Hepatocyte (in vitro differentiated cells): ENCODE results near the gene EXOSC7. TPM values are rescaled to one million over a fixed set of nuclear protein-coding genes. Genes with fewer than 3 reads are reported as not detected.
A peak's percentile ranks its signal among the peaks of the same experiment; 100 is the strongest.

Source experiments
- DNase-seq: peaks from one replicate; pipeline ENCODE4 v3.0.0-alpha.2; 2016; ENCODE audit warnings: low spot score
- H2AFZ ChIP-seq: fragments of 200-600 bp; sonication (generic); 2 replicates; pipeline ENCODE4 v1.6.0; 2016; ENCODE audit warnings: antibody characterized with exemption, mild to moderate bottlenecking
- H3K27ac ChIP-seq: fragments of 200-600 bp; sonication (generic); 2 replicates; pipeline ENCODE4 v1.5.1; 2016; ENCODE audit warnings: mild to moderate bottlenecking
- H3K27me3 ChIP-seq: fragments of 200-600 bp; sonication (generic); 2 replicates; pipeline ENCODE4 v1.6.1; 2016
- H3K36me3 ChIP-seq: fragments of 200-600 bp; sonication (generic); replicated peaks from 2 replicates; pipeline ENCODE4 v1.5.1; 2016; ENCODE audit warnings: low read depth; ENCODE audit not compliant: insufficient read depth
- H3K4me1 ChIP-seq: fragments of 200-600 bp; sonication (generic); 2 replicates; pipeline ENCODE4 v1.5.1; 2016; ENCODE audit warnings: mild to moderate bottlenecking, moderate library complexity; ENCODE audit not compliant: insufficient read depth
- H3K4me2 ChIP-seq: fragments of 200-600 bp; sonication (generic); 2 replicates; pipeline ENCODE4 v1.6.0; 2016
- H3K4me3 ChIP-seq: fragments of 200-600 bp; sonication (generic); 2 replicates; pipeline ENCODE4 v1.5.1; 2016; ENCODE audit warnings: mild to moderate bottlenecking
- H3K79me2 ChIP-seq: fragments of 200-600 bp; sonication (generic); 2 replicates; pipeline ENCODE4 v1.6.0; 2017; ENCODE audit warnings: mild to moderate bottlenecking
- H3K9me2 ChIP-seq: fragments of 200-600 bp; sonication (generic); replicated peaks from 2 replicates; pipeline ENCODE4 v1.6.0; 2017; ENCODE audit warnings: mild to moderate bottlenecking; ENCODE audit not compliant: insufficient read depth
- H3K9me3 ChIP-seq: fragments of 200-600 bp; sonication (generic); 2 replicates; pipeline ENCODE4 v1.5.1; 2016; ENCODE audit warnings: low read depth, mild to moderate bottlenecking
- H4K20me1 ChIP-seq: fragments of 200-600 bp; sonication (generic); 2 replicates; pipeline ENCODE4 v1.6.0; 2016; ENCODE audit warnings: mild to moderate bottlenecking; ENCODE audit not compliant: insufficient read depth, poor library complexity, severe bottlenecking
- EZH2 ChIP-seq: fragments of 200-600 bp; sonication (generic); IDR thresholded peaks from 2 replicates; pipeline ENCODE4 v1.6.1; 2016; ENCODE audit warnings: antibody characterized with exemption, mild to moderate bottlenecking, borderline replicate concordance
- EZH2phosphoT487 ChIP-seq: fragments of 200-600 bp; sonication (generic); IDR thresholded peaks from one replicate; pipeline ENCODE4 v1.6.1; 2018; ENCODE audit warnings: antibody characterized with exemption, mild to moderate bottlenecking, low read depth, moderate library complexity; ENCODE audit not compliant: unreplicated experiment, severe bottlenecking
- WGBS: methylation state at CpG from one replicate; pipeline ENCODE4 v1.1.6; 2016; ENCODE audit warnings: low lambda C conversion rate; ENCODE audit errors: missing lambda C conversion rate; 5-methylcytosine and 5-hydroxymethylcytosine counted together
- polyA plus RNA-seq: library from polyadenylated mRNA; unstranded; fragments of >200 nt; fragmentation: Nextera tagmentation; extraction: Ambion mirVana; gene quantifications from 2 replicates; pipeline ENCODE4 v1.2.1, GENCODE V29; 2016
- total RNA-seq: library from RNA; depleted of rRNA; stranded (reverse); fragments of >200 nt; gene quantifications from 2 replicates; pipeline ENCODE4 v1.2.3, GENCODE V29; 2014
- TF ChIP-seq, protein P1 (sequence below): fragments of 200-600 bp; sonication (generic); IDR thresholded peaks from 2 replicates; pipeline ENCODE4 v1.5.1; 2016; ENCODE audit warnings: antibody characterized with exemption, mild to moderate bottlenecking; ENCODE audit not compliant: poor library complexity

The EXOSC7 gene
- total and polyA plus RNA-seq, 2 experiments from 2014 or later, result 53.3 to 55.8 TPM

DNA sequence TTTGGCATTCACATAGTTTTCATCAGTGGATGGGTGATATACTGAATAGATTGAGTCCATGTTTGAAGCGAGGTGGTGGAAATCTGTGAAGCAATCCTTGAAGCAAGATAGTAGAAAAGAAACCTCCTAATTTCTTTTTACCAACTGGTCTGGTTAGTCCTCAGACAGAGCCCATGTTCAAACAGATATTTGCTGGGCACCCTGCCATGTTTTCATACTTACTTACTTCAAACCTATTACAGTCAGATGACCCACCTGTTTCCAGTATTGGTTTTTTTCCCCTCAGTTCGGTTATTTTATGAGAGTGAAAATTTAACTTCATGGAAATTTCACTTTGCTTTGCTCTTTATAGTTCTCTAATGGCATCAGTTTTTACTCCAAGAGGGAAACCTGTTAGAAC is 23.7 kb downstream of the EXOSC7 start:
- Histone ChIP-seq H3K4me1 (peaks cover 23% of the 10 kb centered on the region), H3K4me2 (no peak overlapping the region), H3K79me2 (peaks cover 4% of the 10 kb centered on the region), H3K9me3 (peaks cover 2% of the 10 kb centered on the region), H3K27ac (no peak overlapping the region), H4K20me1 (no peaks in the 10 kb centered on the region), H3K27me3 (no peaks in the 10 kb centered on the region), H3K9me2 (no peaks in the 10 kb centered on the region), H2AFZ (no peak overlapping the region), H3K4me3 (no peak overlapping the region), H3K36me3 (peaks cover 2% of the 10 kb centered on the region)
- no peak for DNase-seq
- 77% methylated on average over 2 of the region's 2 CpGs for WGBS
- TF ChIP-seq EZH2 (no peak), EZH2phosphoT487 (no peak)
- TF ChIP-seq, protein P1, sequence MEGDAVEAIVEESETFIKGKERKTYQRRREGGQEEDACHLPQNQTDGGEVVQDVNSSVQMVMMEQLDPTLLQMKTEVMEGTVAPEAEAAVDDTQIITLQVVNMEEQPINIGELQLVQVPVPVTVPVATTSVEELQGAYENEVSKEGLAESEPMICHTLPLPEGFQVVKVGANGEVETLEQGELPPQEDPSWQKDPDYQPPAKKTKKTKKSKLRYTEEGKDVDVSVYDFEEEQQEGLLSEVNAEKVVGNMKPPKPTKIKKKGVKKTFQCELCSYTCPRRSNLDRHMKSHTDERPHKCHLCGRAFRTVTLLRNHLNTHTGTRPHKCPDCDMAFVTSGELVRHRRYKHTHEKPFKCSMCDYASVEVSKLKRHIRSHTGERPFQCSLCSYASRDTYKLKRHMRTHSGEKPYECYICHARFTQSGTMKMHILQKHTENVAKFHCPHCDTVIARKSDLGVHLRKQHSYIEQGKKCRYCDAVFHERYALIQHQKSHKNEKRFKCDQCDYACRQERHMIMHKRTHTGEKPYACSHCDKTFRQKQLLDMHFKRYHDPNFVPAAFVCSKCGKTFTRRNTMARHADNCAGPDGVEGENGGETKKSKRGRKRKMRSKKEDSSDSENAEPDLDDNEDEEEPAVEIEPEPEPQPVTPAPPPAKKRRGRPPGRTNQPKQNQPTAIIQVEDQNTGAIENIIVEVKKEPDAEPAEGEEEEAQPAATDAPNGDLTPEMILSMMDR, result no peak

DNA sequence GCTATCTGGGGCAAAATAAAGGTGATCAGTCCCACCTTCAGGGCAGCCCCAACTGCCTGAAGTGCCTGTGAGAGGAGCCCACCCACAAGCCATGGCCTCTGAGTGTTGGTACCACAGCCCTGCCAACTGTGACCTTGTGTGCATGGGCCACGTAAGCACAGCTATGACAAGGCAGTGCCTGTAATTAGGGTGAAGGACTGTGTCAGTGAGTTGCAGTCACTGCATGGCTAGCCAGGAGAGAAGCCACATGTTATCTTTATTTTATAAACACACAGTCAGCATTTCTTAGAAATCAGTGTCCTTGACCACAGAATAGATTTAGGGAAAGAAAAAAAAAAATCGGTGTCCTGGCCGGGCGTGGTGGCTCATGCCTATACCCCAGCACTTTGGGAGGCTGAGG is 24.8 kb downstream of the EXOSC7 start:
- no peaks in the 10 kb centered on the region for H3K9me2 ChIP-seq
- H3K27me3 ChIP-seq, result no peaks in the 10 kb centered on the region
- H3K79me2 ChIP-seq, result peaks cover 4% of the 10 kb centered on the region
- H4K20me1 ChIP-seq, result no peaks in the 10 kb centered on the region
- H3K4me2 ChIP-seq, result no peak overlapping the region
- peaks cover 3% of the 10 kb centered on the region for H3K9me3 ChIP-seq
- no peak overlapping the region for H3K27ac ChIP-seq
- TF ChIP-seq EZH2 (no peak), EZH2phosphoT487 (no peak)
- TF ChIP-seq, protein P1, result no peak
- H3K4me1 ChIP-seq, result peaks cover 14% of the 10 kb centered on the region
- no peak overlapping the region for H3K4me3 ChIP-seq
- 98% methylated on average over 4 of the region's 4 CpGs for WGBS
- H3K36me3 ChIP-seq, result peaks cover 7% of the 10 kb centered on the region
- DNase-seq, result no peak
- H2AFZ ChIP-seq, result no peak overlapping the region

DNA sequence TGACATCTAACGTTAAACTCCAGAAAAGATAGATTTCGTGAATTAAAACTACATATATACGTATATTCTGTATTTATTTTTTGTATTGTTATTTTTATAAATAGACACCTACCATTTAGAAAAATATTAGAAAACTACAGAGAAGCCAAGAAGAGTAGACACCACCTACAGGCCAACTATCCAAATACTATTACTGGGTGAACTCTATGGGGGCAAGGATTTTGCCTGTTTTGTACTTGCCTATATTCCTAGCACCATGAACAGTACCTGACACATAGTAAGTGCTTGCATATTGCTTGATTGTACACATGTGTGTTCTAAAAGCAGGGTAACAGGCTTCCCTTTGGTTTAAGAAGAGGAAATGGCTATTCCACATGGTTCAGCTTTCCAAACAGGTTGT is 25.7 kb downstream of the EXOSC7 start:
- TF ChIP-seq EZH2, result no peak
- no peak for TF ChIP-seq EZH2phosphoT487
- TF ChIP-seq, protein P1, result no peak
- peaks cover 7% of the 10 kb centered on the region for H3K36me3 ChIP-seq
- over 99% methylated on average over 3 of the region's 3 CpGs for WGBS
- DNase-seq, result no peak
- peak overlapping the region; percentile 63 for H3K27ac ChIP-seq
- peaks cover 7% of the 10 kb centered on the region for H3K4me1 ChIP-seq
- H3K4me2 ChIP-seq, result no peak overlapping the region
- H3K79me2 ChIP-seq, result peaks cover 4% of the 10 kb centered on the region
- H3K9me2 ChIP-seq, result no peaks in the 10 kb centered on the region
- no peaks in the 10 kb centered on the region for H4K20me1 ChIP-seq
- H2AFZ ChIP-seq, result no peak overlapping the region
- peaks cover 3% of the 10 kb centered on the region for H3K9me3 ChIP-seq
- no peaks in the 10 kb centered on the region for H3K27me3 ChIP-seq
- no peak overlapping the region for H3K4me3 ChIP-seq
